ENCODE measurements around the gene PPP2R2B.

- TF ChIP-seq CTCF (IDR thresholded peaks at IDR 0.05 in 2 of 3, conservative IDR thresholded peaks at IDR 0.05 in 1 of 3; ENCODE audit: borderline replicate concordance in 1 of 3, insufficient read depth in 1 of 3, low read depth in 2 of 3, low read length in 2 of 3): no peak
- no peak for TF ChIP-seq EZH2 (IDR thresholded peaks at IDR 0.05)
- no peak for TF ChIP-seq ATF3 (IDR thresholded peaks at IDR 0.05)
- no peak for TF ChIP-seq POLR2AphosphoS5 (IDR thresholded peaks at IDR 0.05; ENCODE audit: low read depth, low read length)
- no peak for TF ChIP-seq SRF (IDR thresholded peaks at IDR 0.05; ENCODE audit: low read depth)
- TF ChIP-seq POLR2A (IDR thresholded peaks at IDR 0.05; ENCODE audit: borderline replicate concordance, extremely low read depth, insufficient read depth, insufficient read length): no peak
- TF ChIP-seq JUND (IDR thresholded peaks at IDR 0.05): no peak
- TF ChIP-seq TCF7L2 (IDR thresholded peaks at IDR 0.05; ENCODE audit: borderline replicate concordance, extremely low read depth, insufficient read depth, insufficient read length): no peak
- no peak for TF ChIP-seq REST (IDR thresholded peaks at IDR 0.05; ENCODE audit: low read depth)
These were observed 122.8 kb downstream of the PPP2R2B start for GRCh38 chr5:146755793-146756192.
